DND-41 (cell line): Measurements from ENCODE around the gene GRAP2.

Source experiments
- ATAC-seq: fragments of 200-7000 bp; cut with Tn5 transposase; 3 replicates; pipeline ENCODE4 v1.9.1; 2021; ENCODE audit warnings: low read depth; ENCODE audit not compliant: insufficient read depth
- DNase-seq: peaks from one replicate; pipeline ENCODE4 v3.0.0-alpha.2; 2020
- H2AFZ ChIP-seq: 2 replicates; pipeline ENCODE4 v1.6.0; 2012; ENCODE audit warnings: low read depth, low read length
- H3K27ac ChIP-seq: 2 replicates; pipeline ENCODE4 v1.5.1; 2012; ENCODE audit warnings: low read length, inconsistent platforms
- H3K27me3 ChIP-seq: fragments of 200-600 bp; sonication (generic); 2 replicates; pipeline ENCODE4 v1.6.0; 2012; ENCODE audit warnings: low read length, mild to moderate bottlenecking, inconsistent platforms; ENCODE audit not compliant: insufficient read depth, poor library complexity
- H3K36me3 ChIP-seq: 2 replicates; pipeline ENCODE4 v1.5.1; 2012; ENCODE audit warnings: low read length, inconsistent platforms; ENCODE audit not compliant: insufficient read depth
- H3K4me1 ChIP-seq: 2 replicates; pipeline ENCODE4 v1.5.1; 2012; ENCODE audit warnings: mild to moderate bottlenecking, low read length; ENCODE audit not compliant: insufficient read depth
- H3K4me2 ChIP-seq: 2 replicates; pipeline ENCODE4 v1.6.0; 2012; ENCODE audit warnings: mild to moderate bottlenecking, moderate library complexity, low read length, inconsistent platforms; ENCODE audit not compliant: insufficient read depth
- H3K4me3 ChIP-seq, 2 experiments: fragments of 200-600 bp in 1 of 2; shearing (Covaris generic) in 1 of 2; 2 replicates each; pipeline ENCODE4 v1.5.1; 2012 to 2016; ENCODE audit warnings: inconsistent platforms in 2 of 2, low read length in 2 of 2, mild to moderate bottlenecking in 2 of 2, low read depth in 1 of 2, moderate library complexity in 1 of 2
- H3K79me2 ChIP-seq: 2 replicates; pipeline ENCODE4 v1.6.0; 2012; ENCODE audit warnings: low read length, inconsistent platforms; ENCODE audit not compliant: insufficient read depth
- H3K9ac ChIP-seq: 2 replicates; pipeline ENCODE4 v1.6.0; 2012; ENCODE audit warnings: low read depth, mild to moderate bottlenecking, inconsistent platforms, low read length, moderate library complexity
- H3K9me3 ChIP-seq: 2 replicates; pipeline ENCODE4 v1.5.1; 2012; ENCODE audit warnings: low read length, moderate library complexity, mild to moderate bottlenecking, inconsistent platforms; ENCODE audit not compliant: insufficient read depth, severe bottlenecking
- H4K20me1 ChIP-seq: 2 replicates; pipeline ENCODE4 v1.6.0; 2012; ENCODE audit warnings: low read length; ENCODE audit not compliant: insufficient read depth
- EZH2 ChIP-seq: IDR thresholded peaks from 3 replicates; pipeline ENCODE4 v1.6.1; 2012; ENCODE audit warnings: borderline replicate concordance, low read depth, mild to moderate bottlenecking, moderate library complexity, low read length, inconsistent platforms; ENCODE audit not compliant: severe bottlenecking
- TF ChIP-seq, protein P1 (sequence below): IDR thresholded peaks from 2 replicates; pipeline ENCODE4 v1.5.1; 2012; ENCODE audit warnings: borderline replicate concordance, low read length, moderate library complexity, mild to moderate bottlenecking; ENCODE audit not compliant: poor library complexity, severe bottlenecking; ENCODE audit errors: extremely low read depth

GRAP2 gene

GRCh38 chr22:39943337-39943736, 42.5 kb downstream of the GRAP2 start:
- Histone ChIP-seq H3K27ac (peak overlapping the region; percentile 47), H3K9me3 (no peaks in the 10 kb centered on the region), H2AFZ (no peak overlapping the region), H4K20me1 (no peaks in the 10 kb centered on the region), H3K27me3 (no peaks in the 10 kb centered on the region), H3K36me3 (peaks cover 32% of the 10 kb centered on the region), H3K4me3 (no peak overlapping the region), H3K9ac (no peak overlapping the region), H3K79me2 (peaks cover 95% of the 10 kb centered on the region), H3K4me2 (no peak overlapping the region), H3K4me1 (peaks cover 72% of the 10 kb centered on the region)
- no peak for TF ChIP-seq EZH2
- TF ChIP-seq, protein P1, sequence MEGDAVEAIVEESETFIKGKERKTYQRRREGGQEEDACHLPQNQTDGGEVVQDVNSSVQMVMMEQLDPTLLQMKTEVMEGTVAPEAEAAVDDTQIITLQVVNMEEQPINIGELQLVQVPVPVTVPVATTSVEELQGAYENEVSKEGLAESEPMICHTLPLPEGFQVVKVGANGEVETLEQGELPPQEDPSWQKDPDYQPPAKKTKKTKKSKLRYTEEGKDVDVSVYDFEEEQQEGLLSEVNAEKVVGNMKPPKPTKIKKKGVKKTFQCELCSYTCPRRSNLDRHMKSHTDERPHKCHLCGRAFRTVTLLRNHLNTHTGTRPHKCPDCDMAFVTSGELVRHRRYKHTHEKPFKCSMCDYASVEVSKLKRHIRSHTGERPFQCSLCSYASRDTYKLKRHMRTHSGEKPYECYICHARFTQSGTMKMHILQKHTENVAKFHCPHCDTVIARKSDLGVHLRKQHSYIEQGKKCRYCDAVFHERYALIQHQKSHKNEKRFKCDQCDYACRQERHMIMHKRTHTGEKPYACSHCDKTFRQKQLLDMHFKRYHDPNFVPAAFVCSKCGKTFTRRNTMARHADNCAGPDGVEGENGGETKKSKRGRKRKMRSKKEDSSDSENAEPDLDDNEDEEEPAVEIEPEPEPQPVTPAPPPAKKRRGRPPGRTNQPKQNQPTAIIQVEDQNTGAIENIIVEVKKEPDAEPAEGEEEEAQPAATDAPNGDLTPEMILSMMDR: peak; percentile 50
- DNase-seq (peak; percentile 55), ATAC-seq (peak; percentile 62)

- DNase-seq: peak; percentile 35
- H3K4me3 ChIP-seq: no peak overlapping the region
Measured at GRCh38 chr22:39943953-39944872, 43.3 kb downstream of the GRAP2 start.

DNA sequence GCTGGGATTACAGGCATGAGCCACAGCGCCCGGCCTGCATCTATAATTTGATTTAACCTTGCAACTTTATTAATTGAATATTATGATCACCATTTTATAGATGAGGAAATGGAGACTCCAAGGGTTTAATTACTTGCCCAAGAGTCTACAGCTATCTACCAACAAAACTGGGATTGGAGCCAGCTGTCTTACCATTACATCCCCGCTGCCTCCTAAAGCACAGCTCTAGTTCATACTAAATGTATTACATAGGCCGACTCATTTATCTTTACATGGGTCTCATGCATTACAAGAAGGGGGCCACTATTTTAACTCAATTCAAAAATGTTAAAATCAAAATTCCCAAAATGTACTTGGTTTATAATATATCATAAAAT, 45.2 kb downstream of the GRAP2 start:
- Histone ChIP-seq H3K27me3 (no peaks in the 10 kb centered on the region), H3K79me2 (peaks cover 92% of the 10 kb centered on the region)

More at GRCh38 chr22:39943953-39944872, 43.3 kb downstream of the GRAP2 start:
- Histone ChIP-seq H3K27me3 (no peaks in the 10 kb centered on the region), H3K27ac (peak overlapping the region; percentile 74), H3K79me2 (peaks cover 95% of the 10 kb centered on the region), H3K9me3 (no peaks in the 10 kb centered on the region), H3K4me2 (peak overlapping the region; percentile 21; the same call in 1 of the 2 replicates), H3K9ac (no peak overlapping the region), H3K4me1 (peaks cover 80% of the 10 kb centered on the region), H3K36me3 (peaks cover 30% of the 10 kb centered on the region), H2AFZ (no peak overlapping the region), H4K20me1 (no peaks in the 10 kb centered on the region)
- TF ChIP-seq, protein P1: no peak
- TF ChIP-seq EZH2: no peak
- peak; percentile 74 for ATAC-seq

More for the DNA sequence above, 45.2 kb downstream of the GRAP2 start:
- ATAC-seq: no peak
- Histone ChIP-seq H3K4me2 (no peak overlapping the region), H4K20me1 (no peaks in the 10 kb centered on the region), H3K36me3 (peaks cover 43% of the 10 kb centered on the region), H2AFZ (no peak overlapping the region), H3K27ac (0 out of 2 replicates have a peak overlapping the region, but pooled peaks have one; percentile 83), H3K4me3 (no peak overlapping the region), H3K9ac (no peak overlapping the region), H3K9me3 (no peaks in the 10 kb centered on the region), H3K4me1 (peaks cover 89% of the 10 kb centered on the region)
- TF ChIP-seq EZH2: no peak
- TF ChIP-seq, protein P1: no peak
- no peak for DNase-seq
